ENCODE results near the gene AHNAK2.

- TF ChIP-seq CTCF (IDR thresholded peaks at IDR 0.05) (no peak), EP300 (IDR thresholded peaks at IDR 0.05) (no peak)
Observed at GRCh38 chr14:104938960-104939359, 39.2 kb downstream of the AHNAK2 start.

Measured in upper lobe of left lung (tissue), 4 donors.